Measurements from ENCODE around the gene IMP4. TPM values are rescaled to one million over a fixed set of nuclear protein-coding genes. Genes with fewer than 3 reads are reported as not detected.

IMP4 gene
- total RNA-seq, 4 donors from 2014 or later = 25.1 to 51.8 (median 43.3) TPM

- no peak overlapping the region for H3K4me3 ChIP-seq
- H3K36me3 ChIP-seq = no peaks in the 10 kb centered on the region
- H3K4me1 ChIP-seq = no peaks in the 10 kb centered on the region
- H3K27ac ChIP-seq = no peak overlapping the region
- no peaks in the 10 kb centered on the region for H3K27me3 ChIP-seq
- TF ChIP-seq CTCF (IDR thresholded peaks at IDR 0.05) = no peak
- TF ChIP-seq POLR2A (IDR thresholded peaks at IDR 0.05) = no peak
- intact Hi-C loops (cut with DNase I; ENCODE audit: low total_unique reads) = loop anchor here (10.0 kb wide), 1 partner anchor 150 kb away; the partner anchor contains the start of genes MZT2B and SMPD4
- H3K9me3 ChIP-seq = no peaks in the 10 kb centered on the region
- DNase-seq = no peak
Observed at GRCh38 chr2:130335226-130335625, 7.5 kb upstream of the IMP4 start.

GRCh38 chr2:130336150-130336876 lies 6.4 kb upstream of the IMP4 start:
- intact Hi-C loops (cut with DNase I; ENCODE audit: low total_unique reads) = loop anchor here (10.0 kb wide), 1 partner anchor 152 kb away; the partner anchor contains the start of genes MZT2B and SMPD4
- no peak for DNase-seq
- Histone ChIP-seq H3K4me1 (no peaks in the 10 kb centered on the region), H3K27ac (no peak overlapping the region), H3K4me3 (no peak overlapping the region), H3K9me3 (no peaks in the 10 kb centered on the region), H3K36me3 (no peaks in the 10 kb centered on the region), H3K27me3 (no peaks in the 10 kb centered on the region)
- TF ChIP-seq CTCF (IDR thresholded peaks at IDR 0.05) (no peak), POLR2A (IDR thresholded peaks at IDR 0.05) (no peak)

DNA sequence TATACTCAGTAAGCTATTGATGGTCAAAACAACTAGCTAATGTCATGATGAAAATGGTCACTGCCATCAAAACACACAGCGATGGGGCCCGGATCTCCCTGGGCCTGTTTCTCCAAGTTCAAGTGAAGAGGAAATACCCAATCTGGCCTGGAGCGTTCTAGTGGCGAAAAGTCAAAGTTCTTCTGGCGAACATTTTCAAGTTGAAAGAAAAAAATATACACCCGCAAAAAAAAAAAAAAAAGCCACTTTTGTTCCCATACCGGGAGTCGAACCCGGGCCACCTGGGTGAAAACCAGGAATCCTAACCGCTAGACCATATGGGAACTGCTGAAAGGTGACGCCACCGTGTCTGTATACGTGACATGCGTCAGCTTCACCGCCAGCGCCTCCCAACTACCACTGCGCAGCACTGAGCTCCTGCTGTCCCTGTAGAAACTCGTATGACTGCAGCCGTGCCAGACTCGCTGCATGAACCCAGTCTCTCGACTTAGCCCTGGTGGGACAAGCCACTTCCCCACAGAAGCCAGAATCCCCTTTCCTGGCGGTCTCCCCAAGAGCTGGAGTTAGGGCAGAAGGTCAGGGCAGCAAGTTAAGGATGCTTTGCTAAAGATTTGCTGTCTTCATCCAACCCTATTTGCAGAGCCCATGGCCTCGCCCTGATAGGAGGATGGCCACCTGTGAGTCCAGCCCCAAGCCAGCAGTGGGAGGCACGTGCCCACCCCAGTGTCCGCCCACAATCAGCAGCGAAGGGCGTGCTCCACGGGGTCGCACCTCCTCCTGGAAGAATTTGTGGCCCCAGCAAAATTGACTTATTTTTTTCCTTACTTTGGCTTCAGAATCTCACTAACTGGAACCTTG lies 5.6 kb upstream of the IMP4 start:
- intact Hi-C loops (cut with DNase I; ENCODE audit: low total_unique reads) = loop anchor here (10.0 kb wide), 1 partner anchor 152 kb away; the partner anchor contains the start of genes MZT2B and SMPD4
- DNase-seq = peak; percentile 56 to 67
- no peaks in the 10 kb centered on the region for H3K4me1 ChIP-seq
- H3K27me3 ChIP-seq = no peaks in the 10 kb centered on the region
- no peaks in the 10 kb centered on the region for H3K9me3 ChIP-seq
- H3K36me3 ChIP-seq = no peaks in the 10 kb centered on the region
- H3K27ac ChIP-seq = no peak overlapping the region
- H3K4me3 ChIP-seq = no peak overlapping the region
- TF ChIP-seq CTCF (IDR thresholded peaks at IDR 0.05) (no peak), POLR2A (IDR thresholded peaks at IDR 0.05) (no peak)

- TF ChIP-seq POLR2A (IDR thresholded peaks at IDR 0.05) (no peak), CTCF (IDR thresholded peaks at IDR 0.05) (no peak)
- intact Hi-C loops (cut with DNase I; ENCODE audit: low total_unique reads) = loop anchor here (10.0 kb wide), 1 partner anchor 153 kb away; the partner anchor contains the start of genes MZT2B and SMPD4
- H3K9me3 ChIP-seq = no peaks in the 10 kb centered on the region
- no peak for DNase-seq
- no peaks in the 10 kb centered on the region for H3K27me3 ChIP-seq
- no peaks in the 10 kb centered on the region for H3K36me3 ChIP-seq
- H3K4me1 ChIP-seq = no peaks in the 10 kb centered on the region
- no peak overlapping the region for H3K4me3 ChIP-seq
- no peak overlapping the region for H3K27ac ChIP-seq
Observed at GRCh38 chr2:130337735-130338325, 4.9 kb upstream of the IMP4 start.

Measured in uterus (tissue), 4 donors.